COLO668 (cell line): ENCODE measurements around the gene RNPEPL1.

Experiments
- DNase-seq: peaks from one replicate; lab custom pipeline; 2025; ENCODE audit not compliant: unreplicated experiment; lab: John Stamatoyannopoulos, UW

RNPEPL1 gene

DNA sequence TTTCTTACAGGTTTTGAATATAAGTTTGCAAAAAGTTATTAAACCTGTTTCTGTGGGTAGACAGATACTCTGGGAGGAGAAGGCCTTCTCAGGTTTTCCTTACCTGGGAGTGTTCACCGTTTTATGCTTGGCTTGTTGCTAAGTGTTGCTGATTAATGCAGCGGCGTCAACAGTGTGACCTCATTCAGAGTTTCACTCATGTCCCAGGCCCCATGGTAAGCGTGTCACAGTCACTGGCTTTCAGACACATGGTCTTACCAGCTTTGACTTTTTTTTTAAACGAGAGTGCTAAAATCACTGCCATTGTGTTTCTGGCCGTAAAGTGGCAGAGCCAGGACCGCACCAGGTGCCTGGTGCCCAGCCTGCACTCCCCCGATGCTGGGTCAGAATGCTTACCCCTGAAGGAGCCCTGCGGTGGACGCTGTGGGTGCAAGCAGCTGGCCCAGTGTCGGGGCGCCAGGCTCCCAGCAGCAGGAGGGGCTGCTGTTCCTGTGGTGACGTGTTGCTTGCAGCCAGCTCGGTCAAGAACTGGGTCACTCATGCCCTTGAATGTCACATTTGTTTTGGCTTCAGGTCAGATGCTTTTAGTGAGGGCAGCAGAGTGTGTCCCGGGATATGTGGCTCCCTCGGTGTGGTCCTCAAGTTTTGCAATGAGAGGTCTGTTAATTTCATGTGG is 21.7 kb downstream of the RNPEPL1 start:
- DNase-seq: no peak

DNA sequence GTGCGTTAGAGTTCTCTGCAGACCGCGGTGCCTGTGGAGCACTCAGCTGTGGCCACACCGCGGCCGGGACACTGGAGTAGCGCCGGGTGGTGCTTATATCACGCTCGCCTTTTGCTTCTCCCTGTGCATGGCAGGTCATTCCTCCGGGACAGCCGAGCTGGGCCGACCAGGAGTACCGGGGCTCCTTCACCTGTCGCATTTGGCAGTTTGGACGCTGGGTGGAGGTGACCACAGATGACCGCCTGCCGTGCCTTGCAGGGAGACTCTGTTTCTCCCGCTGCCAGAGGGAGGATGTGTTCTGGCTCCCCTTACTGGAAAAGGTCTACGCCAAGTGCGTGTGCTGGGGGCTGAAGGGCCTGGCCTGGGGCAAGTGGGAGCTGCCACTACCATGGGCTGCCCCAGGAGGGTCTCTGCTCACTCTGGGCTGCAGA is 22.4 kb downstream of the RNPEPL1 start:
- DNase-seq: no peak

DNA sequence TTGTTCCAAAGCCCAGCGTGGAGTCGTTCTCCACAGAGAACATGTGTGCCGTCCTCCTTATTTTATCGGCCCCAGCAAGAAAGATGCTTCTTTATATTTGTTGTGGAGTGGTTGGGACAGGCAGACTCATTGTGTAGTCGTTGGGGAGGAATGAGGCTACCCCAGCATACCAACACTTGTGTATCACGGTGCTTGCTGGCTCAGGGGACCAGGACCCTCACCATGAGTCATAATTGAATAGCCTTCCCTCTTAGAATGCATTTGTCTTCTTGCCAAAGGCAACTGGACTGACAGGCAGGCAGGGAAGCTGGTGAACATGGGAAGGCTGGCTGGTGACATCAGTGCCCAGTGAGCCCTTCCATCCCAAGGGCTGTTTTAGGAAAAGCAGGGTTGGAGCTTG is 22.9 kb downstream of the RNPEPL1 start:
- no peak for DNase-seq

DNA sequence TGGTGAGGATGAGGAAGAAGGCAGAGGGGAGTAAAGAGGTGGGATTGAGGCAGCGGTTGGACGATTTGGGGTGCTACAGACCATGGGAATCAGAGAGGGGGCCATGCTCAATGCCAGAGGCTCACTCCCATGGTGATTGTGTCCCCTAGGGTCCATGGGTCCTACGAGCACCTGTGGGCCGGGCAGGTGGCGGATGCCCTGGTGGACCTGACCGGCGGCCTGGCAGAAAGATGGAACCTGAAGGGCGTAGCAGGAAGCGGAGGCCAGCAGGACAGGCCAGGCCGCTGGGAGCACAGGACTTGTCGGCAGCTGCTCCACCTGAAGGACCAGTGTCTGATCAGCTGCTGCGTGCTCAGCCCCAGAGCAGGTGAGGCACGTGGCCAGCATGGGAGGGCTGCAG is 23.5 kb downstream of the RNPEPL1 start:
- DNase-seq: no peak

DNA sequence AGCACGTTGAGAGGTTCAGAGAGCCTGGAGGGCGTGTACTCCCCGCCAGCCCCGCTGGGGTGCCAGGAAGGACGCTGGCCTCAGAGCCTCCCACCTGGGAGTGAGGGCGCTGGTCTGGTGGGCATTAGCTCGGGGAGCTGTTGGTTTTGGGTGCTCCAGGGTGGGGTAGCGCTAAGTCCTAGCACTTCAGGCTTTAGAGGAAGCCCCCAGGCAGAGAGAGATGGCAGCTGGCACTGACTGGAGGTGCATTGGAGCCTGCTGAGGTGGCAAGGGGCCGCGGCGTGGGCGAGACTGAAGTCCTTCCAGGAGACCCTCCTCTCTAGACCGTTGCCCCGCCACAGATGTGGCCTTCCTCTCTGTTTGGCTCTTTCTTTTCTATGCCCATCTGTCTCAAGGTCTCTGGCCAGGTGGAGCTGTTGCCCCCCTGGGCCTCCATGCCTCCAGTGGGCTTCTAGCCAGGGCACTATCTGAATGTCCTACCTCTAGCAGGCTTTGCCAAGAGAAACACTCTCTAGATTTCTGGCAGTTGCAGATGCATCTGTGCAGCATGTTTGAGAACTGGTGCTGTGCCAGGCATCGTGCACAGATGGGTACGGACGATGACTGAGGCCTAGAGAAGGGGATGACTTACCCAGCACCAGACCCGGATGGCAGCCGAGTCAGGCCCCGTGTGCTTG is 24.9 kb downstream of the RNPEPL1 start:
- no peak for DNase-seq

DNA sequence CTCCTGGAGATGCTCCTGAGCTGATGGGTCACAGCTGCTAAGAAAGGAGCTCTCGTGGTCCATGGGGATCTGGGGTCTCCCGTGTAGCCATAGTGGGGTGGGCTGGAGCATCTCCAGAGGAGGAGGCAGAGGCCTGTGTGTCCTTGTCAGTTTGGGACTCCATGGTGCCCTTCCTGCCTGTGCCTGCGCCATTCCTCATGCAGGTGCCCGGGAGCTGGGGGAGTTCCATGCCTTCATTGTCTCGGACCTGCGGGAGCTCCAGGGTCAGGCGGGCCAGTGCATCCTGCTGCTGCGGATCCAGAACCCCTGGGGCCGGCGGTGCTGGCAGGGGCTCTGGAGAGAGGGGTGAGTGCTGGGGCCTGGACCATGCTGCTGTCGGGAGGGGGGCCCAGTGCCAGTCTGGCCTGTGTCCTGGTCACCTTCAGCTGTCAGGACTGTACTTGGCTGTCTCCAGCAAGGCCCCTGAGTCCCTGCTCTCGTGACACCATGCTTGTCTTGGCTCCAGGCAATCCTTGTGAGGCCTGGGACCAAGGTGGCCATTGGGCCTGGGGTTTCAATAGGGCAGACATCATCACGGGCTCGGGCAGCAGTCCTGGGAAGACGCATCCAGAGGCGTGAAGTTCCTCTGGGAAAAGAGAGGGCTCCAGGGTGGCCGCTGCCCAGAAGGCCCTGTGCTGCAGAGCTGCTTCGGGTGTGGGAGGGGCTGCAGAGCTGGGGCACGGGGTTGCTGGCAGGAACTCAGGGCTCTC is 25.6 kb downstream of the RNPEPL1 start:
- DNase-seq: no peak

DNA sequence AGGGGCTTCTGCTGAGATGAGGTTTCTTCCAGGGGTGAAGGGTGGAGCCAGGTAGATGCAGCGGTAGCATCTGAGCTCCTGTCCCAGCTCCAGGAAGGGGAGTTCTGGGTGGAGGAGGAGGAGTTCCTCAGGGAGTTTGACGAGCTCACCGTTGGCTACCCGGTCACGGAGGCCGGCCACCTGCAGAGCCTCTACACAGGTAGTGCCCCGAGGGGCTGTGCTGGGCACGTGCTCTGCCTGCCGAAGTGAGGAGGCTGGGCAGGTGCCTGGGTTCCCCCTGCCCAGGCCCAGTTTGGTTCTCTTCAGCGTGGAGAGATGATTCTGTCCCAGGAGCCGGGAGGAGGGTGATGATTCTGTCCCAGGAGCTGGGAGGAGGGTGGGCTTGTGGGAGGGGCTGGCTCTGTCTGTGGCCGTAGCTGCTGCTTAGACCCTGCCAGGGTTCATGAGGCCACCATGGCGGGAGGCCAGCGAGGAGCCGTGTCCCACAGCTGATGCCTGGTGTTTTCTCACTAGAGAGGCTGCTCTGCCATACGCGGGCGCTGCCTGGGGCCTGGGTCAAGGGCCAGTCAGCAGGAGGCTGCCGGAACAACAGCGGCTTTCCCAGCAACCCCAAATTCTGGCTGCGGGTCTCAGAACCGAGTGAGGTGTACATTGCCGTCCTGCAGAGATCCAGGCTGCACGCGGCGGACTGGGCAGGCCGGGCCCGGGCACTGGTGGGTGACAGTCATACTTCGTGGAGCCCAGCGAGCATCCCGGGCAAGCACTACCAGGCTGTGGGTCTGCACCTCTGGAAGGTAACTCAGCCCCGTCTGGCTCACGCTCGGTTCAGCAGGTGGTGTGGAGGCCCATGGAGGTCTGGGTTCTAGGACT is 26.5 kb downstream of the RNPEPL1 start:
- DNase-seq: no peak

DNA sequence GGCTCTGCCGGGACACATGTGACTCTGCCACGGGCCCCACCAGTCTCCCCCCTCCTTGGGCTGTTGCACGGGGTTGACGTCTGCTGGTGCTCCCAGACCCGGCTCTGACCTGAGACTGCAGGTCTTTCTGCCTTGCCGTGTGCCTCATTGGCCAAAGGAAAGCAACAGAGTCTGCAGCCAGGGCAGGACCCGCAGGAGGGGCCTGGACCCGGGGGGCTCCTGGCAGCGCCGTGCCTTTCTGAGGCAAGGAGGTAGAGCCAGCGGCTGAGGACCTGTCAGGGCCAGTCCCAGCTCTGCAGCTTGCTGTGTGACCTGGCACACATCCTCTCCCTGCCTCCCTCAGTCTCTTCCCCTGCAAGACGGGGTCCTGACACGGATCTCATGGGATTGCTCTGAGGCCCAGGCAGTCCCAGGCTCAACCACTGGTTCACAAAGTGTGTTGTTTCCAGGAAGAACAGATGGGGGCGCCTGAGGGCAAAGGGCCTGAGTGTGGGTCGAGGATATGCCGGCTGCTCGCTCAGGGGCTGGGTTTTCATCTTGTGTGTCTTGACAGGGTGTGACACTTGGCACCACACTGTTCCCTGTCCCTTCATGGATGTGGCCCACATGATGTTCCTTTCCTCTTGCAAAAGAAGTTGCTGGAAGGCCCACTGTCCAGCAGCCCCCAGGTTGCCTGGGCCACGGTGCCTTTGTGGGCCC is 27.2 kb downstream of the RNPEPL1 start:
- DNase-seq: no peak

DNA sequence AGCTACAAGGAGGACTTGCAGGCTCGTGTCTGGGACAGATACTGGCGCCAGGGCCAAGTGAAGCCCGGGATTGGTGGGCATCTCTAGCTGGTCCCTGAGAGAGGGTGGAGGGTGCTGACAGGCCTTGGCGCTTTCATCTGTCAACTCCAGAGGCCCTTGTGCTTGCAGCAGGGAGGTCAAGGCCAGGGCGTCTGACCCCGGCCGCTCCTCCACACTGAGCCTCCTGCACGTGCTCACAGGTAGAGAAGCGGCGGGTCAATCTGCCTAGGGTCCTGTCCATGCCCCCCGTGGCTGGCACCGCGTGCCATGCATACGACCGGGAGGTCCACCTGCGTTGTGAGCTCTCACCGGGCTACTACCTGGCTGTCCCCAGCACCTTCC is 27.8 kb downstream of the RNPEPL1 start:
- DNase-seq: no peak

DNA sequence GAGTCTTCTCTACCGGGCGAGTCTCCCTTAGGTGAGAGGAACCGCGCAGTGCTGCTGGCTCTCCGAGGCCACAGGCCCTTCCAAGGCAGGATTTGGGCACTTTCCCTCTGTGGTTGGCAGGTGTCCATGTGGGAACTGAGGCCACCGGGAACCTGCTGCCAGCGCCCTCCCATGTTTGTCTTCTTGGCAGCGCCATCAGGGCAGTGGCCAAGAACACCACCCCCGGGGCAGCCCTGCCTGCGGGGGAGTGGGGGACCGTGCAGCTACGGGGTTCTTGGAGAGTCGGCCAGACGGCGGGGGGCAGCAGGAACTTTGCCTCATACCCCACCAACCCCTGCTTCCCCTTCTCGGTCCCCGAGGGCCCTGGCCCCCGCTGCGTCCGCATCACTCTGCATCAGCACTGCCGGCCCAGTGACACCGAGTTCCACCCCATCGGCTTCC is 28.2 kb downstream of the RNPEPL1 start:
- no peak for DNase-seq

DNA sequence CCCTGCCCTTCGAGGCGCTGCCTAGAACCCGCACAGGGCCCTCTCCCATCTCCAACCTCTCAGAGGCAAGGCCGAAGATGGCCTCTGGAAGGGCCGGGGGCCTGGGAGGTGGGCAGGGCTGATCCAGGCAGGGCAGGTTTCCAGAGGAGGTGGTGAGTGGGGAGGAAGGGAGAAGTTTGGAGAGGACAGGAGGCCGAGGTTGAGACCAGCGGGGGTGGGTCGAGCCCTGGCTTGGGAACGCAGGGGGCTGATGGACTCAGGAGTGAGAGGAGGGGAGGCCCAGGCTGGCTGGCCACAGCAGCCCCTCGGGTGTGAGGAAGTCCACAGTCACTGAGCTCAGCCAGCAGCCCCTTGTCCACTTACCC is 28.8 kb downstream of the RNPEPL1 start:
- no peak for DNase-seq

DNA sequence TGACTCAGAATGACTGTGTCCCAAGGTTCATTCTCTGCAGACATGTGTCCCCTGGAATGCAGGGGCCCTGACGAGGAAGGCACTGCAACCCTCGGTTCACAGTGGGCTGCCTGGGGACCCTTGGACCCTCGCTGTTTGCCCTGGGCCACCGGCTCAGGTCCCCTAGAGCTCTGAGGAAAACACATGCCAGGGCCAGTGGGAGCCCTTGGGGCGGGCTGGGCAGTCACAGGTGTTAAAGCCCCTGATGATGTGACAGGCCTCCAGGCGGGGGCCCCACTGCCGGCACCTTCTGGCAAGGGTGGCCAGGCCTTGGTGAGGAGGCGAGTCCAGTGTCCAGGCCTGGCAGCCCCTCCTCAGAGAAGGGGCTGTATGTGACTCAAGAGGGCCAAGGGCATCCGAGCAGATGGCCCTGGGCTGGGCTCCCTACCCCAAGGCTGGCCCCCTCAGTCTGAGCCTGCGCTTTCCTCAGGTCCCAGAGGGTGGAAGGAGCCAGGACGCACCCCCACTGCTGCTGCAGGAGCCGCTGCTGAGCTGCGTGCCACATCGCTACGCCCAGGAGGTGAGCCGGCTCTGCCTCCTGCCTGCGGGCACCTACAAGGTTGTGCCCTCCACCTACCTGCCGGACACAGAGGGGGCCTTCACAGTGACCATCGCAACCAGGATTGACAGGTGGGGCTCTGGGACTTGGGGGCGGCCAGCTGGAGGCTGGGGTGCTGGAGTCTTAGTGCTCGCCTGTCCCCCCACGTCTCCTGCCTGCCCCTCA is 29.3 kb downstream of the RNPEPL1 start:
- no peak for DNase-seq

DNA sequence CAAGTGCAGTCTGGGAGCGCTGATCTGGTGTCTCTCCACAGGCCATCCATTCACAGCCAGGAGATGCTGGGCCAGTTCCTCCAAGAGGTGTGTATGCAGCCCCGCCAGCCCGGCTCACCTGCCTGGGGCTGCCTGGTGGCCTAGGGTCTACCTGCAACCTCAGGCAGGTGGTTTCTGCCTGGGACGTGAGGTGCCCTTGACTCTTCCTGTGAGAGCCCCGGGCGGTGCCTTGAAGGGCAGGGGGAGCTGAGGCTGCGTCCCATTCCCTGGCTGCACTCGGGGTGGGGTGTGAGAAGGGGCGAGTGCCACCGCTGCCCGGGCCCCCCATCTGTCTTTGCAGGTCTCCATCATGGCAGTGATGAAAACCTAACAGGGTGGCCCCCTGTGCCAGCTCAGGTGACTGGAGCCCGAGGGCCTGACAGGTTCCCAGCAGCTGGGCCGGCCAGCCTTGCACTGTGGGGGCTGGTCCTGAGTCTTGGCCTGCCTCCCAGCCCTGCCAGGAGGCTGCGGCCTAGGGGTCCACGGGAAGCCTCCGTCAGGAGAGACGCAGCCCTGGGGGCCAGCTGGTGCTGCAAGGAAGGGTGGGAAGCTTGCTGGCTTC is 30.1 kb downstream of the RNPEPL1 start:
- no peak for DNase-seq

DNA sequence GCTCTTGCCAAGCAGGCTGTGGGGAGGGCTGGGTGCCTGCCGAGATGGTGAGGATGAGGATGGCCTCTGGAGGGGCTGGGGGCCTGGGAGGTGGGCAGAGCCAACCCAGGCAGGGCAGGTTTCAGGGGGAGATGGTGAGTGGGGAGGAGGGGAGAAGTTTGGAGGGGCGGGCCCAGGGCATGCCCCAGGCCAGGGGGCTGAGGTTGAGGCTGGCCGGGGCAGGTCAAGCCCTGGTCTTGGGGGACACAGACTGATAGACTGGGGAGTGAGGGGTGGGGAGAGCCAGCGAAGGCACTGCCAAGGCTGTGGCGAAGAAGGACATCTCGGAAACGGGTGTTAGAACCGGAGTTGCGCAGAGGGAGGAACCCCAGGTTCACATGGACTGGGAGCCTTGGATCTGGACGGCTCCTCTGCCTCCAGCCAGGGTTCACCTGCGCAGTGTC is 30.9 kb downstream of the RNPEPL1 start:
- DNase-seq: no peak

DNA sequence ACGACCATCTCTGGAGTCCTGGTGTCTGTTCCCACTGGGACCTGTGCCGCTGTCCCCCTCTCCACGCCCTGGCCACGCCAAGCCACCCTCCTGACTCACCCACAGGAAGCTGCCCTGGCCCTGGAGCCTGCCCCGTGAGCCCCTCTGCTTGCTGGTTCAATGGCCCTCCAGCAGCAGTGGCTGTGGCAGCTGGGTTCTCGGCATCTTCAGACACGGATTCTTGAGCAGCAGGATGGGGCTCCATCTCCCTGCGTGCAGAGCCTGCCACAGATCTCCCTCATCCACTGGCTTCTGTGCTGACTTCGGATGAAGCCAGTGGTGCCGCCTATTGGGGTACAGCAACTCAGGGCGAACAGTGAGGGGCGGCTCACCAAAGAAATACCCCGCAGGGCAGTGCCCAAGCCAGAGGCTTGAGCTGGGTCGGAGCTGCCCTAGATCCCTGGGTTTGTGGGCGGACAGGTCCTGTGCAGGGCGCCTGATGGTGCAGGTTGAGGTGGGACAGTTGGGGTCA is 32.2 kb downstream of the RNPEPL1 start:
- DNase-seq: no peak

DNA sequence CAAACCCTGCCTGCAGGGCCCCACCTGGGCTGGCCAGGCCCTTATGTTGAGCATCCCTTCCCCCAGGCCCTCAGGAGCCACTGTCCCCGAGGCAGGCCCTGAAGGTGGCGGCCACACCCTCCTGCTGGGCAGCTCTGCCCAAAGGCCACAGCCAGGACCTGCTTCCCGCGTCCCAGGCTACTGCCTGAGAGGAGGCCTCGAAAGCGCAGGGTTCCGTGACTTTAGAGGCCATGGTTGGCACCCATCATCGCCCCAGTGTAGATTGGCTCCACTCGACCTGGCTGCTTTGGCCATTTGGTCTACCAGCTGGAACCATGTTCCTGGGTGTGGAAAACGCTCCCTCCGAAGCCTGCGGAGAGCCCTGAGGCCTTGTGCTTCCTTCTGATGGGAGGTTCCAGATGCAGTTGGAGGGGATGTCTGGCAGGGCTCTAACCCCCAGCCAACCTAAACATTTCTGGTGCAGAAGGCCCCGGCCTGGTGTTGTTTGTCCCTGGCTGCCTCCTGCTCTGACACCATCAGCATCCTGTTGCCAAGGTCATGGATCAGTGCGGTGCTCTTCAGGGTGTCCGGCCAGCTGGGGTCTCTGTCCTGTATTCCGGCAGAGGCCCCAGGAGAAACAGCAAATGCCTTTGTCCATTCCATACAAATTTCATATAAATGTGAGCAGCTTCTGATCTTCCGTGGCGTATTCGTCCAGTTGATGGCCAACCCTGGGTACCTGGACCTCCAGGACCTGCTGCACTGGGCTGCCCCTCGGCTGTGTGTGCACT is 33.0 kb downstream of the RNPEPL1 start:
- DNase-seq: no peak

DNA sequence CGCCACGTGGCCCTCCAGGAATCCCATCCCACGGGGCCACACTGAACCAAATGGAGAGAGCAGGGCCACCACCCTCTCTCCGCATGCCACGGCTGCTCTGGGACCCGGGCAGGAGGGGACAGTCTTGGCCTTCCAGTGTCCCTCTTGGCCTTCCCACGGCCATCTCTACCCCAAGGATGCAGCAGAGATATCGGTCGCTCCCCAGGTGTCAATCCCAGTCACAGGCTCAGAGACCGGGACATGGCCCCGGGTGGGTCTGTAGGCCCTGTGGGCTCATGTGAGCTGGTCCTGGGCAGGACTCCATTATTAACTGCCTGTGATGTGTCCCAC is 33.5 kb downstream of the RNPEPL1 start:
- no peak for DNase-seq

DNA sequence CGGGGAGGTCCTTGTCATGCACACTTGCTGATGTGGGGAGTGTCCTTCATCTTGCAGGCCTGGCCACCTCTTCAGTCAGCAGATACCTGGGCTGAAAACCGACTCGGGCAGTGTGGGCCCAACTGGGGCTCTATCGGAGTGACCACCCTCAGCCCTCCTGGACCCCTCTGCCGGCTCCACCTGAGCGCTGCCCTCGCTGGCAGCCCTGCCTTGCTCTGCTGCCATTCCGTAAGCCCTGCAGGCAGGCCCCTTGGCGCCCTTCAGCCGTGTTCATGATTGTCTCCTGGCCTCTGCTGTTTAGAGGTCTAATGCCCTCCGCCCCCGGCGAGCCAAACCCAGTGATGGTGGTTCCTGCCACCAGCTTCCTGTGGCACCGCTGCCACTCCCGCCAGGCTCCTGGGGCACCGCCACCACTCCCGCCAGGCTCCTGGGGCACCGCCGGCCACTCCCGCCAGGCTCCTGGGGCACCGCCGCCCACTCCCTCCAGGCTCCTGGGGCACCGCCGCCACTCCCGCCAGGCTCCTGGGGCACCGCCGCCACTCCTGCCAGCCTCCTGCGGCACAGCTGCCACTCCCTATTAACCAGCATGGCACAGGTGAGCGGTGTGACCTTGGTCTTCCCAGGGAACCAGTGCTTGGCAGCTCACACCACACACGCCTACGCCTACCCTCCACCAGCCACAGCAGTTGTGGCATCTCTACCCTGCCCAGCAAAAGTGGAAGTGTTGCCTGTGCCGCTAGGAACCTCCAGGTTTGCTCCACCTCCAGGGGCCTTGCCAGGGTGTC is 34.2 kb downstream of the RNPEPL1 start:
- DNase-seq: no peak
